ENCODE results near the gene TPD52L1.

Gene TPD52L1

GRCh38 chr6:125217369-125217768 lies 63.8 kb downstream of the TPD52L1 start:
- no peak overlapping the region for H3K27ac ChIP-seq
- no peak for TF ChIP-seq CTCF (conservative IDR thresholded peaks at IDR 0.05)

- no peak for TF ChIP-seq CTCF (conservative IDR thresholded peaks at IDR 0.05)
Observed at GRCh38 chr6:125217992-125218391, 64.4 kb downstream of the TPD52L1 start.

GRCh38 chr6:125219361-125219895 lies 65.9 kb downstream of the TPD52L1 start:
- TF ChIP-seq CTCF (conservative IDR thresholded peaks at IDR 0.05), result no peak
- H3K27ac ChIP-seq, result no peak overlapping the region

More at GRCh38 chr6:125217992-125218391, 64.4 kb downstream of the TPD52L1 start:
- H3K27ac ChIP-seq, result no peak overlapping the region

GRCh38 chr6:125220712-125221111 lies 67.1 kb downstream of the TPD52L1 start:
- H3K27ac ChIP-seq, result no peak overlapping the region
- no peak for TF ChIP-seq CTCF (conservative IDR thresholded peaks at IDR 0.05)

GRCh38 chr6:125222531-125223455 lies 69.2 kb downstream of the TPD52L1 start:
- no peak overlapping the region for H3K27ac ChIP-seq
- TF ChIP-seq CTCF (conservative IDR thresholded peaks at IDR 0.05), result no peak

- H3K27ac ChIP-seq, result no peak overlapping the region
- no peak for TF ChIP-seq CTCF (conservative IDR thresholded peaks at IDR 0.05)
Observed at GRCh38 chr6:125224231-125224861, 70.8 kb downstream of the TPD52L1 start.

GRCh38 chr6:125227244-125227643 lies 73.7 kb downstream of the TPD52L1 start:
- TF ChIP-seq CTCF (conservative IDR thresholded peaks at IDR 0.05), result no peak
- no peak overlapping the region for H3K27ac ChIP-seq
